IPS-18c (cell line): ENCODE measurements around the gene SRGAP3.

Experiments used
- H3K4me3 ChIP-seq: 2 replicates; pipeline ENCODE4 v1.7.0; 2013; ENCODE audit warnings: low read depth, mild to moderate bottlenecking, low read length, moderate library complexity; ENCODE audit not compliant: insufficient read depth
- H3K9me3 ChIP-seq: one replicate; pipeline ENCODE4 v1.6.1; 2013; ENCODE audit warnings: mild to moderate bottlenecking, low read length, moderate library complexity; ENCODE audit not compliant: control insufficient read depth, insufficient read depth

Gene SRGAP3

GRCh38 chr3:9233814-9234600 lies 15.4 kb downstream of the SRGAP3 start:
- no peak overlapping the region for H3K4me3 ChIP-seq

DNA sequence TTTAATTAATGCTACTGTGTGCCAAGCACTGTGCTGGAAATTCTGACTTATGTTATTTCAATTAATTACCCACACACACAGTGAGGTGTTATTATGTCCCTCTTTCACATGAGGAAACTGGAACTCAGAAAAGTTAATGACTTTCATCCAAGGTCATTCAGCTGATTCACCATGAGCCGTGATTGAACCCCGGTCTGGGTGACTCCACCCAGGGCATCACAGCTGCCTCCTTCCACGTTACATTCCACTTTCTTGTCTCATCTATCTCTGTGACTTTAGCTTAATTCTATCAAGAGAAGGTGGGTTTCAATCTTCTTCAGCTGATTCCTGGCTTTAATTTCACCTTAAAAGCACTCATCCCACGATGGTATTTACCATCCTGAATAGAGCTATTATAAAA lies 16.3 kb downstream of the SRGAP3 start:
- Histone ChIP-seq H3K4me3 (no peak overlapping the region), H3K9me3 (no peaks in the 10 kb centered on the region)

More at GRCh38 chr3:9233814-9234600, 15.4 kb downstream of the SRGAP3 start:
- no peaks in the 10 kb centered on the region for H3K9me3 ChIP-seq

DNA sequence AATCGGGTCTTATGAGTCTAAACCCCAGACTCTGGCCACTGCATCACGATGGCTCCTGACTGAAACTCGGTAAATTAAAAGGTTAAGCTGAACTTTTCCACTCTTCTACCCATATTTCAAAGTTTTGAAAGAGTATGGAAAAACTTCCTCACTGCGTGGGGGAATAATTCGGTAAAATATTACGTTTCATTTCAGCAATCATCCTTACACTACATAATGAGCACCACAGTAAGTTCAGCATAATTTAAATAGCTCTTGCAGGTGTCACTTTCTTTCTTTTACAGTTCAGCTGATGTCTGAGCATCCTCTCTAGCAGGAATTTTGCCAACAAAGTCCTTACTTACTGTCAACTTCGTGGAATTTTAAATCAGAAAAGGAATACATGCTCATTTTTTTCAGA lies 17.5 kb downstream of the SRGAP3 start:
- no peak overlapping the region for H3K4me3 ChIP-seq

DNA sequence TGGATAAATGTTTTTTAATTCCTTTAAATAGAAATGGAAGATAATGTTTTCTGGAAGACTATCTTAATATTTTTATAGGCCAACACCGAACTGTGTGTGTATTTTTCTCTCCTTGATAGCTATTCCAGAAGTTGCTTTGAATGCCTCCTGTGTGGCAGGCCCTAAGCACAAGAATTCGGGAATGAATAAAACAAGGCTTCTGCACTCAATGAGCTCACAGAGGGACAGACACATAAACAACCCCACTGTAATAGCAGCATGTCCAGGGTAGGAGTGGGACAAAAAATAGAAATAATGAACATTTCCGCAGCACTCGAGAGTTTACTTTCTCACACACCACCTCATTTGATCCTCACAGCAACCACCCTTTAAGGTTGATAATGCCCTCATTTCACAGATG lies 18.0 kb downstream of the SRGAP3 start:
- Histone ChIP-seq H3K4me3 (no peak overlapping the region), H3K9me3 (no peaks in the 10 kb centered on the region)

More for the DNA sequence above, 17.5 kb downstream of the SRGAP3 start:
- no peaks in the 10 kb centered on the region for H3K9me3 ChIP-seq

- no peak overlapping the region for H3K4me3 ChIP-seq
- no peaks in the 10 kb centered on the region for H3K9me3 ChIP-seq
Observed at GRCh38 chr3:9231006-9231405, 18.4 kb downstream of the SRGAP3 start.

DNA sequence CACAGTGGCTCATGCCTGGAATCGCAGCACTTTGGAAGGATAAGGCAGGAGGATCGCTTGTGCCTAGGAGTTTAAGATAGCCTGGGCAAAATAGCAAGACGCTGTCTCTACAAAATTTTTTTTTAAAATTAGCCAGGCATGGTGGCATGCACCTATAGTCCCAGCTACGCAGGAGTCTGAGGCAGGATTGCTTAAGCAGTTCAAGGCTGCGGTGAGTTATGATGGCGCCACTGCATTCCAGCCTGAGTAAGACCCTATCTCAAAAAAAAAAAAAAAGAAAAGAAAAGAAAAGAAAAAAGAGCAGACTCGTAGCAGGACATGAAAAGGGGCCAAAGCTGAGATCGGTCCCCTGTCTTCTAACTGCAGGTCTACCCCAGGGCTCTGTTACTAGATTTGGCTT lies 18.9 kb downstream of the SRGAP3 start:
- H3K9me3 ChIP-seq, result no peaks in the 10 kb centered on the region
- no peak overlapping the region for H3K4me3 ChIP-seq

DNA sequence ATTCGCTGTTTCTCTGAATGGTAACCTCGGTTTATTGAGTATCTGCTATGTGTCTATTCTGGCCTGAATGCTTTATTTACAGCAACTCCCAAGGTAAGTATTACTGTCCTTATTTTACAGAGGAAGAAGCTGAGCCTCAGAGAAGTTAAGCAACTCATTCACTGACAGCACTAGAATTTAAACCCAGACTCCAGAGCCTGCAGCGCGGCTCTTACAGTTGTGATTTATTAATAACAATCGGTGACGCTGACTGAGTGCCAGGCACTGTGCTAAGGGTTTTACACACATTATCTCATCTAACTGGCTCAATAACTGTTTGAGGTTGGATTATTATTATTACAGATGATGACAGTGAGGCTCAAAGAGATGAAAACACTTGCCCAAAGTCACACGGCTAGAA lies 19.6 kb downstream of the SRGAP3 start:
- no peak overlapping the region for H3K4me3 ChIP-seq
- no peaks in the 10 kb centered on the region for H3K9me3 ChIP-seq

DNA sequence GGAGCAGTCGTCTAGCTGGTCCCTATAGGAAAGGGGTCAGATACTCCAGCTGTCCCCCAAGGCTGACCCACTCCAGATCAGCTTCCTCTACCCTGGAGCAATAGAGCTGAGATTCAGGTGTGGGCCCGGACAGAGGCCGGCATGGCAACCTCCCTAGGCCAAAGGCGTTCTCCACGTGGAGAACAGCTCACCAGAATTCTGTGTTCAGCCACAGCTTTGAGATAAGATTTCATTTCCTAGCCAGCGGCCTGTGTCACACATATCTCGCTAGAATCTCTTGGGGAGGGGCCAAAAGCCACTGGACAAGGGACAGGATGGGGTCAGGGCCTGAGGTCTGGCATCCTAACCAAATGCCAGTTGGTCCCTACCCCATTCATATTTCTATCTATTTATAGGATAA lies 20.1 kb downstream of the SRGAP3 start:
- Histone ChIP-seq H3K4me3 (no peak overlapping the region), H3K9me3 (no peaks in the 10 kb centered on the region)

DNA sequence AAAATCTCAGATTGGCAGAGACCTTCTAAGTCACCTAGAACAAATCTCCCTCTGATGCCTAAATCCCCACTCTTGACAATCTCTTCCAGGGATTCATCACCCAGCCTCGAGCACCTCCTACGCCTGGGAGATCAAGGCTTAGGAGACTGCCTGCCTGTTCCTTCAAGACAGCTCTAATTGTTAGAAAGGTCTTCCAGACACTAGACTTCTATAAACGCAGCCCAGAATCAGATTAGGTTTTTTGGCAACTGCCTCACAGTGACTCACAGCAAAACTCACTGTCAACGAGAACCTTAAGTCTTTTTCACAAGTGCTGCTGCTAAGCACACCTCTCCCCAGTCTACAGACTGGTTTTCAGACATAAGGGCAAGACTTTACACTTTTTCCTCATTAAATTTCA lies 23.1 kb downstream of the SRGAP3 start:
- Histone ChIP-seq H3K4me3 (no peak overlapping the region), H3K9me3 (no peaks in the 10 kb centered on the region)

GRCh38 chr3:9225268-9225667 lies 24.2 kb downstream of the SRGAP3 start:
- no peak overlapping the region for H3K4me3 ChIP-seq
- no peaks in the 10 kb centered on the region for H3K9me3 ChIP-seq

DNA sequence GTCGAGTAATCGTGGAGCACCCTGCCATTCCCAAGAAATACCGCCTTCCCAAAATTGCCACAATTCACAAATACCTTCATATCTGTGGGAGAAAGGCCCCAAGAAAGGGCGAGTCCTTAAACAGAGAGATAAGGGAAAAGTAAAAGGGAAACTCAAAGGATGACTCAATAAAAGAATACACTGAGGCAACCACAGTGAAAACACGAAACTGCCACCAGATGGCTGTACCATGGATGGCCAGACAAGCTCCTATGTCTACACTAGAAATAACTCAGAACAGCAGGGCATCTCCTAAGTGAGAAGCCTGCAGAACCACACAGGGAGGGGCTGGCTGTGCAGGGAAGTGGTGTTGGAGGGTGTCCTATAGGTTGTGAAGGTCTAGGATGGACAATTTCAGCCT lies 25.0 kb downstream of the SRGAP3 start:
- Histone ChIP-seq H3K4me3 (no peak overlapping the region), H3K9me3 (no peaks in the 10 kb centered on the region)

DNA sequence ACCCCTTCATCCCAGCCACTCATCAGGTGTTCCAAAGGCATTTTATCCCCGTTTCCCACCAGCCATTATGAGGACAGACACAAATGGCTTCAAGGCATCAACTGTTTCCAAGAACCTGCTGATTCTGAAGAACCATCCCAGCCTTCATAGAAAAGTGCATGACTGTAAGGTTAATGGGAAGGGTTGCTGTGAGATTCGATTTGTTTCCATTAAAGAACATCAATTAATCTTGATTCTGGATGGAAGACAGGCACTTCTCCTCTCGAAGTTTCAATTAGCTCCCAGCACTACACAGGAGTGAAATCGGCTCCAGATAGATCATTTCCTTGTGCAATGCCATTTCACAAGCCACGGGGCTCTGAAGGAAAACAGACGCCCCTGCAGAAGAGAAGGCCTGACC lies 25.8 kb downstream of the SRGAP3 start:
- Histone ChIP-seq H3K4me3 (no peak overlapping the region), H3K9me3 (no peaks in the 10 kb centered on the region)

GRCh38 chr3:9222956-9223639 lies 26.3 kb downstream of the SRGAP3 start:
- Histone ChIP-seq H3K9me3 (no peaks in the 10 kb centered on the region), H3K4me3 (no peak overlapping the region)

GRCh38 chr3:9222049-9222448 lies 27.4 kb downstream of the SRGAP3 start:
- no peak overlapping the region for H3K4me3 ChIP-seq
- no peaks in the 10 kb centered on the region for H3K9me3 ChIP-seq

DNA sequence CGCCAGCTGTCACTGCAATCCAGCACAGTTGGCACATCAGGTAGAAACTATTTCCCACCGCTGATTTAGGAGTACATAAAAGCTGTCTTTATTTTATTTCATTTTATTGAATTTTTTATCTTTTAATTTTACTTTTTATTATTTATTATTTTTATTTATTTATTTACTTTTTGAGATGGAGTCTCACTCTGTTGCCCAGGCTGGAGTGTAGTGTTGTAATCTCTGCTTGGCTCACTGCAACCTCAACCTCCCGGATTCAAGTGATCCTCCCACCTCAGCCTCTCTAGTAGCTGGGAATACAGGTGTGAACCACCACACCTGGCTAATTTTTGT lies 31.0 kb downstream of the SRGAP3 start:
- no peak overlapping the region for H3K4me3 ChIP-seq

DNA sequence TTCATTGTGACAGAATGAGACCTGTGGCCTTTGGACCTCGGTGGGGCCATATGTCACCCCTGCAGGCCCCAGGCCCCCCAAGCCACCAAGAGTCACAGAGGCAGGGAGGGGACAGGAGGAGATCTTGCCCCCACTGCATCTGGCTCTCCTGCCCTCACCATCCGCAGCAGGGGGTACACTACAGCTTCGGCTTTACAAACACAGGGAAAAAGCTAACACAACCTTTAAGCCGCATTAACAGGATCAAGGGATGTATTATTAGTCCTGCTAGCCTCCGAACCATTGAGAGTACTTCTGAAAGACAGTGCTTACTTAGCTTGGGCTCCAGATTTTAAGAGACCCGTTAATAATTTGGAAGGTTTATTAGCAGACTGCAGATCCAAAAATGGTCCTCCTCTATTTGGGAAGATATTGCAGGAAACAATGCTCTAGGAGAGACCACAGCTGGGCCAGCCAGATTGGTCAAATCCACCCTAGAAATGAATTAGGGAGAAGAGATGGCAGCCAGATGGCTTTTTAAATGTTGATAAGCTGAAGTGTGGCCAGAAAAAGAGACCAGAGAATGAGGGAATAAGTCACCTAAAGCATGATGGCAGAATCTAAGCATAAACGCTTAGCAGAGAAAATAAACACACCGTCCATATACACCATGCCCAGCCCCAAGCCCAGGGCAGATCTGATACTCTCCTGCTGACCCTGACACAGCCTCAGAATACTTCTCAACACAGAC lies 31.5 kb downstream of the SRGAP3 start:
- Histone ChIP-seq H3K9me3 (no peaks in the 10 kb centered on the region), H3K4me3 (no peak overlapping the region)

More for the DNA sequence above, 31.0 kb downstream of the SRGAP3 start:
- H3K9me3 ChIP-seq, result no peaks in the 10 kb centered on the region

GRCh38 chr3:9216736-9217135 lies 32.7 kb downstream of the SRGAP3 start:
- Histone ChIP-seq H3K4me3 (no peak overlapping the region), H3K9me3 (no peaks in the 10 kb centered on the region)

DNA sequence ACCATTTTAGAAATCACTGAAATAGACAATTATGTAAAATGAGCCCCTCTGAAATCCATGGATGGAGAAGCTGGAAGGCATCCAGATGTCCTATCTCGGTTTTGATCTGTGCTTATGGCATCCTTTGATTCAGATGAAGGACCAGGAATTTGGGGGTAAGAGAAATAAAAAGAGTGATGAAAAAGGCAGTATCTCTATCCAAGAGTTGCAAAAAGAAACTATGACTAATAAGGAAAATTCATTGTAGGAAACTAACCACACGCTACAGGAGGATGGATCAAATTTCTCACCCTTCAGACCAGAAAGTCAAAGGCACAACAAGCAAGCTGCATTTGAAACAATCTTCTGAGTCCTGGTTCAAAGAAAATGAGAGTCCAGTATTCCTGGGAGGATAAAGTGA lies 34.8 kb downstream of the SRGAP3 start:
- Histone ChIP-seq H3K4me3 (no peak overlapping the region), H3K9me3 (no peaks in the 10 kb centered on the region)
